ES-I3 (cell line): Measurements from ENCODE around the gene DPP7.
"Not testable (repeated sequence)": the region's sequence is repeated elsewhere in the genome, so short reads cannot be mapped to it uniquely, and the experiment has no call there.

Experiments used
- H3K36me3 ChIP-seq: 2 replicates; pipeline ENCODE4 v1.6.1; 2013; ENCODE audit warnings: mild to moderate bottlenecking, low read length, control low read depth, moderate library complexity; ENCODE audit not compliant: insufficient read depth
- H3K4me1 ChIP-seq: 2 replicates; pipeline ENCODE4 v1.6.1; 2013; ENCODE audit warnings: mild to moderate bottlenecking, control low read depth, low read length; ENCODE audit not compliant: insufficient read depth
- H3K9ac ChIP-seq: 2 replicates; pipeline ENCODE4 v1.6.1; 2013; ENCODE audit warnings: low read depth, mild to moderate bottlenecking, low read length, moderate library complexity
- H3K9me3 ChIP-seq: 2 replicates; pipeline ENCODE4 v1.6.1; 2013; ENCODE audit warnings: mild to moderate bottlenecking, low read length, moderate library complexity; ENCODE audit not compliant: control insufficient read depth, insufficient read depth

Gene DPP7

DNA sequence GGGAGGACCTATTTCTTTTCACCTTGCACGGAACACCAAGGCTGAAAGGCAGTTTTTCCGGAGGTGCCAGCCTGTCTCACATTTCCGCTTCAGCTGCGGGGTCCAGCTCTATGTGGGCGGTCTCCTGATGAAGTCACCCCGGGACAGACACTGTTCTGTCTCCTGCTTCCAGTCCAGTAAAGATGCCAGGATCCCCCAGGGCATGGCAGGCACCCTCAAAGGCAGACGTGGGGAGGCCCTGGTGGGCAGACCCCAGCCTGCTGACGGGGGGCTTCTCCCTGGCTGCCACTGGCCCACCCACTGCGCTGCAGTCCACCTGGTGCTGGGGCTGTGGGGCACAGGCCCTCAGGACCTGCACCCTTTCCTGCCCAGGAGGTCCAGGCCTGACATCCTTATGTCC lies 51.7 kb downstream of the DPP7 start:
- not testable (repeated sequence) for H3K4me1 ChIP-seq, H3K9ac ChIP-seq, H3K9me3 ChIP-seq, H3K36me3 ChIP-seq

DNA sequence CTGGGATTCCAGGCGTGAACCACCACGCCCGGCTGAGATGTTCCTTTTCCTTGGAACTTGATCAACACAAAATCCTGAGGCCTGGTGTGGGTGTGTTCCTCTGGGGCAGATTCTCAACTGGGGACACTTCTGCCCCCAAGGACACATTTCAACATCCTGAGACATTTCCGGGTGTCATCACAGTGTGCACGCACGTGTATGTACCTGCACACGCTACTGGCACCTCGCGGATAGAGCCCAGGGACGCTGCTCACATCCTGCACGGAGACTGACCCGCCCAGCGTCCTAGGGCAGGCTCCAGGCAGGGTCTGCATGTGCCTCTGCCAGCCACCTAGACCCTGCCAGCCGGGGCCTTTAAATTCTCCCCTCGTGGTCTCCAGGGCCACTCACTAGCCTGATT lies 52.1 kb downstream of the DPP7 start:
- Histone ChIP-seq H3K36me3 (no peaks in the 10 kb centered on the region), H3K9ac (no peak overlapping the region), H3K9me3 (no peaks in the 10 kb centered on the region)

More for the DNA sequence above, 52.1 kb downstream of the DPP7 start:
- no peaks in the 10 kb centered on the region for H3K4me1 ChIP-seq
